Head of caudate nucleus (tissue), 42 donors: ENCODE data around the gene AP1M1.
A peak's percentile ranks its signal among the peaks of the same experiment; 100 is the strongest.
"Not testable (repeated sequence)": the region's sequence is repeated elsewhere in the genome, so short reads cannot be mapped to it uniquely, and the experiment has no call there.

Experiments used
- DNase-seq, 42 donors: peaks; one replicate each; pipeline versions ENCODE4 v3.0.0 to v3.0.0-alpha.2; 2020 to 2021; ENCODE audit warnings: mixed read lengths in 7 of 42
- intact Hi-C: fragments of 100-400 bp; cut with DNase I; formaldehyde crosslinking; loops from one replicate; pipeline ENCODE4 v1.15.0; 2022

AP1M1 gene

DNA sequence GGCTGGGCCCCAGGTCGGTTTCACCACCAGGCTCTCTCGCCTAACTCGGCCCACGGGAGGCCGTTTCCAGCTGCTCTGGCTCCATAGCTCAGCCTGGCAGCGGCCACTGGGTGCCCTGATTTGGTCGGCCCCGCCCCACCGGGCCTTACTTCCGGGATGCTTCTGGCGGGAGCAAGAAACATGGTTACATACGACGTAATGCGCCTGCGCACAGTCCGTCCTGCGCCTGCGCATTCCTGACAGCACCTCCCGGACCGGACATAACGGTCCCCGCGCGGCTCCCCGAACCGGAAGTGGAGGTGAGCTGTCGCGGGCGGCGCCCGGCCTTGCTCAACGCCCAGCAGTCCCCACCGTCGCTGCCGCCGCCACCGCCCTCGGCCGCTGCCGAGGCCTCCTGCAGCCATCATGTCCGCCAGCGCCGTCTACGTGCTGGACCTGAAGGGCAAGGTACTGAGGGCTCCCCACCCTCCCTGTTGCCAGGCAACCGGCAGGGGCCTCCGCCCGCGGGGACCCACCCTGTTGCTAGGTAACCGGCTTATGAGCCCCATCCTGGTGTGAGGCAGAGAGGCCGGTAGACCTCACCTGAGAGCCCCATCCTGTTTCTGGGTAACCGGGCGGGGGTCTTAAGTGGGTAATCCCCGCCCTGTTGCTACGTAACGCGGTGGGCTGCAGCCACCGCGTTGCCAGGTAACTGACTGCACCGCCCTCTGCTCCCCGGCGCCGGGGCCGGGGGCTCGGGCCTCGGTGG is at the start of gene AP1M1:
Gene AP1M1, plus strand, starts transcription at position 290 of the 748 bp plus-strand sequence. Its CDS starts 116 bp downstream, at position 406.
- intact Hi-C loops, result no loop called here
- peak; percentile 94 to 99 (median 98) for DNase-seq

DNA sequence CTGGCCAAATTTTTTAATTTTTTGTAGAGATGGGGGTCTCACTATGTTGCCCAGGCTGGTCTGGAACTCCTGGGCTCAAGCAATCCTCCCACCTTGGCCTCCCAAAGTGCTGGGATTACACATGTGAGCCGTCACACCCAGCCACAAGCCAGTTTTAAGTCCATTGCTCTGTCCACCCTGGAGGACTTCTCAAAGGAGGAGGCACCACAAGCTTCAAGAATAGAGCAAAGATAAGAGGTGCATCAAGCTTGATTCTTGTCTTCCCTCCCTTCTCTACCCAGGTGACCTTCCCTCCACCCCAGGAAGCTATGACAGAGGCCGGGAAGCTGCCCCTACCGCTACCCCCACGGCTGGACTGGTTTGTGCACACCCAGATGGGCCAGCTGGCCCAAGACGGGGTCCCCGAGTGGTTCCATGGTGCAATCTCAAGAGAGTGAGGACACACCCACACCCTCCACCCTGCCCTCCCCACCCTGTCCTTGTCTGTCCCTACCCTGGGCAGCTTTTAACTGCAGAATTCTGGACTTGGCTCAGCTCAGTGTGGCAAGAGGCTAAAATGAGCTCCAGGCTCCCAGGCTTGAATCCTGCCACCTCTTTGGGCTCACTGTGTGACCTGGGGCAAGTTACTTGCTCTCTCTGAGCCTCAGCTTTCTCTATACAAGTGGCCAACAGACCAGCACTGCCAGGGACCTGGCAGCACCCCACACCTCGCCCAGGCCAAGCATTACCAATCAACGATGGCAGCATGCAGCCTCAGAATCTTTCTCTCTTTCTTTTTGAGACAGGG is 49.1 kb upstream of the AP1M1 start:
- no peak for DNase-seq
- intact Hi-C loops, result no loop called here

DNA sequence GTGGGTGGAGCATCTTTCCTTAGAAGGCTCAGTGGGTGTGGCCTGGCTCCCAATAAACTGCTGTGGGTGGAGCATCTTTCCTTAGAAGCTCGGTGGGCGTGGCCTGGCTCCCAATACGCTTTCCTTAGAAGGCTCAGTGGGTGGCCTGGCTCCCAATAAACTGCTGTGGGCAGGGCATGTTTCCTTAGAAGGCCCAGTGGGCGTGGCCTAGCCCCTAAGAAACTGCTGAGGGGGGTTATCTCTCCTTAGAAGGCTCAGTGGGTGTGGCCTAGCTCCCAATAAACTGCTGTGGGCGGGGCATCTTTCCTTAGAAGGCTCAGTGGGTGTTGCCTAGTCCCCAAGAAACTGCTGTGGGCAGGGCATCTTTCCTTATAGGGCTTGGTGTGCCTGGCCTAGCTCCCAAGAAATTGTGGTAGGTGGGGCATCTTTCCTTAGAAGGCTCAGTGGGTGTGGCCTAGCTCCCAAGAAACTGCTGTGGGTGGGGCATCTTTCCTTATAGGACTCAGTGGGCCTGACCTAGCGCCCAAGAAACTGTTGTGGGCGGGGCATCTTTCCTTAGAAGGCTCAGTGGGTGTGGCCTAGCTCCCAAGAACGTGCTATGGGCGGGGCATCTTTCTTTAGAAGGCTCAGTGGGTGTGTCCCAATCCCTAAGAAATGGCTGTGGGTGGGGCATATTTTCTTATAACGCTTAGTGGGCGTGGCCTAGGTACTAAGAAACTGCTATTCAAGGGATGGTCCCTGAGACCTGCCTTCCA is 44.0 kb upstream of the AP1M1 start:
- DNase-seq, result no peak
- intact Hi-C loops, result no loop called here

DNA sequence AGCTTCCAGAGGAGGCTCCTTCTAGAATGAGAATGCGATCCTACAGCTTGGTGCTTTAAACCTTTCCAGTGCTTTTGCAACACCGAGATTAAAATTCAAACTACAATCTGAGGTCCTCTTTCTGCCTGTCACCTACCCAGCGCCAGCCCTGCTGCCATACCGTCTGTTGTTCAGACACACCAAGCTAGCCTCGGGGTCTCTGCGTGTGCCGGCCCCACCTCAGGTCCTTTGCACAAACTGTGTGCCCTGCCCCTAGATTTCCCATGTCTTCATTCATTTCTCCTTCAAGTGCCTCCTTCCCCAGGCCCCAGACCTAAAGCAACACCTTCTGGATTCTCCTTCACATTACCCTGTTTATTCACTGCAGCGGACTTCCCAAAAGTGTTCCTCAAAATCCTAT is 43.2 kb upstream of the AP1M1 start:
- DNase-seq, result no peak
- intact Hi-C loops, result no loop called here

DNA sequence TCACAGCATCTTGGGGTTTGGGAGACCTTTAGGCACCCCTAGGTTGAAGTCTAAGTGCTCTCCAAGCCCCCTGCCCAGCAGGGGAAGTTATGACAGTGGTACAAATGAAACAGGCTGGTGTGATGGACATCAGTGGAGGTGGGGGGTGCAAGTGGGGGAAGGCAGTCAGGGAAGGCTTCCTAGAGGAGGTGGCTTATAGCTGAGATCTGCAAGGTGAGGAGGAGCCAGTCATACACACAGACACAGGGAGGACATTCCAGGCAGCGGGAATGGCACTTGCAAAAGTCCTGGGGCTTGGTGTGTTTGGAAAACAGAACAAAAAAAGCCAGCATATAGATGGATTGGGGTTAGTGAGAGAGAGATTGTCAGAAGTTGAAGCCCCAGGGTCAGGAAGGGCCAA is 42.6 kb upstream of the AP1M1 start:
- no peak for DNase-seq
- intact Hi-C loops, result no loop called here

DNA sequence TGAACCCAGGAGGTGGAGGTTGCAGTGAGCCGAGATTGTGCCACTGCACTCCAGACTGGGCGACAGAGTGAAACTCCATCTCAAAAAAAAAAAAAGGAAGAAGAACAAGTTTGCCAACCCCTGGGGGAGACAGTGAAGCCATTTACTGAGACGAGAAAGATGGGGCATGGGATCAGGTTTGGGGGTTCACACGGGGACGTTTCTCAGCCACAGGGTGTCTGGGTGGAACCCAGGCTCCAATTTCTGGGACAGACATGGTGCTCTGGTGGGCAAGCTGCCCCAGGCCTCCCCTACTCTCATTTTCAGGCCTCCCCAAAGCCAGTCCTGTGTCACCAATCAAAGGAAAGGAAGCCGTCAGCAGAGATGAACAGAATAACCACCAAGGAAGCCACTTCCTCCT is 40.8 kb upstream of the AP1M1 start:
- DNase-seq, result no peak
- intact Hi-C loops, result no loop called here

DNA sequence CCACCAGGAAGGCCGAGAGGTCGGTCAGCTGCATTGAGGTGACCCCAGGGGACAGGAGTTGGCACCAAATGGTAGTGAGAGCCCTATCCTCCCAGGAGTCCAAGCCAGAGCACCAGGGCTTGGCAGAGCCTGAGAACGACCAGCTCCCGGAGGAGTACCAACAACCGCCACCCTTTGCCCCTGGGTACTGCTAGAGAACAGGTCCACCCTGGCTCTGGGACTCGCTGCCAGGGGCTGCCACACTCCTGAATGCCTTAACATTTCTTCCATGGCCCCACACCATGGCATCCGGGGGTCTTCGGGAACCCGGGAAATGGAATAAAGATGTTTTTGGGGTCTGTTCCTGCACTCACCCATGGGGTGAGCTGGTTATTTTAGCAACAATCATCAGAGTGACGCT is 40.1 kb upstream of the AP1M1 start:
- no peak for DNase-seq
- intact Hi-C loops, result no loop called here

DNA sequence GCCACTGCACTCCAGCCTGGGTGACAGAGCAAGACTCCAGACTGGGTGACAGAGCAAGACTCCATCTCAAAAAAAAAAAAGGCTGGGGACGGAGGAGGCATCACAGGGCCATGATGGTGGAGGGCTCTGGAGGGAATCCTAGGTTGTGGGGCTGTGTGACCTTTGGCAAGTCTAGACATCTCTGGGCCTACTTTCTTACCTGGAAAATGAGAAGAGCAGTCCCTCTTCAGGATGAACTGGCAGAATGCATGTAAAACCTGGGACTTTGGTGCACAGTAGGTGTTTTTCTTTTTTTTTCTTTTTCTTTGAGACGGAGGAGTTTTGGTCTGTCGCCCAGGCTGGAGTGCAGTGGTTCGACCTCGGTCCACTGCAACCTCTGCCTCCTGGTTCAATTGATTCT is 38.1 kb upstream of the AP1M1 start:
- intact Hi-C loops, result no loop called here
- no peak for DNase-seq

DNA sequence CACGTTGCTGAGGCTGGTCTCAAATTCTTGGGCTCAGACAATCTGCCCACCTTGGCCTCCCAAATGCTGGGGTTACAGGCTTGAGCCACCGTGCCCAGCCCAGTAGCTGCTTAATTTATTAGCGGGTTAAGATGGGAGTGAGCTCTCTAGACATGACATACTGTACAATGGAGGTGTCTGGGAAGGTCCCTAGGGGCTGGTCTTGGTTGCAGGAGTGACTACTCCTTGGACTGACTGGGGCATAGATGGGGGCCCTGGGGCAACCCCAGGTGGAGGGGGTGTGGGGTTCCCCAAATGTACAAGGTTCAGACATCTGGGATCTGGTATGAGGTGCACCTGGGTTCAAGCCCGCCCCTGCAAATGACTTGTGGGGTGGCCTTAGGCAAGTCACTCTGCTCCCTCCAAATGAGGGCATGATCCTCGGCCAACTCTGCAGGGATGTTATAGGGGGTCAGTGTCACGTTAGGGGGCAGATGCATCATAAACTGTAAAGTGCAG is 37.2 kb upstream of the AP1M1 start:
- intact Hi-C loops, result no loop called here

DNA sequence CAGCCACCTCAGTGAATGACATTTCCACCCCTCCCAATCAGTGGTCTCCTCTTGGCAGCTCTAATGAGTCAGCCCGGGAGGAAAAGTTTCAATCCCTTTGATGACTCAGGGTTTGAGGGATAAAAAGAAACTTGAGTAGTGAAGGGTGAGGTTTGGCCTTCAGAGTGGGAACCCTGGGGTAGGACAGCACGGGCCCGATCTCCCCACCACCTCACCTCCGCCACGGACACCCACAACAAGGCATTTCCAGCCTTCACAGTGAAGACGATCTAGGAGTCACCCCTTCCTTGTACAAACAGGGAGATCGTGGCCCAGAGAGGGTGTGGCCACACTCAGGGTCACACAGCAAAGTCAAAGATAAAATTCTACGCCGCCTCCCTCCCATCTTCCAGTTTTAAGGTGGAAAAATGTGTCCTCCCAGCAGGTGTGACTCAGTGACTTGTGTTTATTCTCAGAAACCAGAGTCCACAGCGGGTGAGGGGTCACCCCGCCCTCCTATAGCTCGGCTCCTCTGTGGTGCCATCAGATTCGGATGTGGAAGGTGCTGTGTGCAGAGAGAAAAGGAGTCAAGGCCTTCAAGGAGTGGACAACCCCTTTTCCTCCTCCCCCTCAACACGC is 36.7 kb upstream of the AP1M1 start:
- intact Hi-C loops, result no loop called here
- DNase-seq, result no peak

More for the DNA sequence above, 37.2 kb upstream of the AP1M1 start:
- no peak for DNase-seq

DNA sequence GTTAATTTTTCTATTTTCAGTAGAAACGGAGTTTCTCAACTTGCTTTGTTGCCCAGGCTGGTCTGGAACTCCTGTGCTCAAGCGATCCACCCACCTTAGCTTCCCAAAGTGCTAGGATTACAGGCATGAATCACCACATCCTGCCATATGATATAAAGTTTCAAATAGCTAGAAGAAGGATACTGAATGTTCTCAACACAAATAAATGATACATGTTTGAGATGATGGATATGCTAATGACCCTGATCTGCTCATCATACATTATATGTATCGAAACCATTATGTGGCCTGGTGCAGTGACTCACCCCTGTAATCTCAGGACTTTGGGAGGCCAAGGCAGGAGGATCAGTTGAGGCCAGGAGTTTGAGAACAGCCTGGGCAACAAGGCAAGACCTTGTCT is 35.9 kb upstream of the AP1M1 start:
- intact Hi-C loops, result no loop called here
- DNase-seq, result peak in 9 of 42 donors; percentile 5 to 53 (median 30)

DNA sequence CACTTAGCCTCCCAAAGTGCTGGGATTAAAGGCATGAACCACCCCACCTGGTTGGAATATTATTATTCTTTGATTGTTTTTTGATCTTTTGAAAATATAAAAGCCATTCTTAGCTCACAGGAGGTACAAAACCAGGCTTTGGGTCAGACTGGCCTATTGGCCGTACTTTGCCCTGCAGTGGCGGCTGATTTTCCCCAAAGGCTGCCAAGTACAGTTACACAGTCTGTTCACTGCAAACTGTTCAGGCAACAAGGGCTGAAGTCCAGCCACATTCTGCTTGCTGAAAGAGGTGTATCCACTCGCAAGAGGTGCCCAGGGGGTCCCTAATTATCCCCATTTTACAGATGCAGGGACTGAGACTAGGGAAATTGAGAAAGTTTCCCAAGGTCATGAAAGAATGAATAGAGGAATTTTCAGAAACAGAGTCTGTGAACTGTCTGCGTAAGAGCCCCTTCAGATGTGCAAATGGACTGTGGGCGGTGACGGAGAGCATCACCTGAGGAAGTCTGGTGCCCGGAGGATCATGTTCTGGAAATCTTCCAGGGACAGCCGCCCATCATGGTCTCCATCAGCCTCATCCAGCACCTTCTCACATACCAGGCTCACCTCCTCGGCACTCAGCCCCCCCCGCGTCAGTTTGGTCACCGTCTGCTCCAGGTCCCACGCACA is 33.4 kb upstream of the AP1M1 start:
- no peak for DNase-seq
- intact Hi-C loops, result no loop called here

DNA sequence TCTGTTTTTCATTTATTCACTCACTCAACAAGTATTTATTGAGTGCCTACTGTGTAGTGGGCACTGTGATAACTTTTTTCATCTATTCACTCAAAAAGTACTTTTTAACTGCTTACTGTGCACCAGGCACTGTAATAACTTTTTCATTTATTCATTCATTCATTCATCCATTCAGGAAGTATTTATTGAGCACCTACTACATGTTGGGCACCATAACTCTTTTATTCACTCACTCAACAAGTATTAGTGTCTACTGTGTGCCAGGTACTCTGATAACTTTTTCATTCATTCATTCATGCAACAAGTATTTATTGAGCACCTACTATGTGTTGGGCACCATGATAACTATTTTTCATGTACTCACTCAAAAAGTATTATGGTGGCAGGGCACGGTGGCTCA is 31.3 kb upstream of the AP1M1 start:
- intact Hi-C loops, result no loop called here
- DNase-seq, result no peak

DNA sequence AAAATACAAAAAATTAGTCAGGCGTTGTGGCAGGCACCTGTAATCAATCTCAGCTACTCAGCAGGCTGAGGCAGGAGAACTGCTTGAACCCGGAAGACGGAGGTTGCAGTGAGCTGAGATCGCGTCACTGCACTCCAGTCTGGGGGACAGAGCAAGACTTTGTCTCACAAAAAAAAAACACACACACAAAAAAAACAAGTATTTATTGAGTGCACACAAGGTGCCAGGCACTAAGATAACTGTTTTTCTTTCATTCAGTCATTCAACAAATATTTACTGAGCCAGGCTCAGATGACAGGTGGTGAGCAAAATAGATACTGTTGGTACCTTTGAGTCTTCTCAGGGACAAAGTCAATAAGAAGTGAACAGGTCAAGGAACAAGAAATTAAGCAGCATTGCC is 30.7 kb upstream of the AP1M1 start:
- intact Hi-C loops, result no loop called here
- DNase-seq, result no peak

DNA sequence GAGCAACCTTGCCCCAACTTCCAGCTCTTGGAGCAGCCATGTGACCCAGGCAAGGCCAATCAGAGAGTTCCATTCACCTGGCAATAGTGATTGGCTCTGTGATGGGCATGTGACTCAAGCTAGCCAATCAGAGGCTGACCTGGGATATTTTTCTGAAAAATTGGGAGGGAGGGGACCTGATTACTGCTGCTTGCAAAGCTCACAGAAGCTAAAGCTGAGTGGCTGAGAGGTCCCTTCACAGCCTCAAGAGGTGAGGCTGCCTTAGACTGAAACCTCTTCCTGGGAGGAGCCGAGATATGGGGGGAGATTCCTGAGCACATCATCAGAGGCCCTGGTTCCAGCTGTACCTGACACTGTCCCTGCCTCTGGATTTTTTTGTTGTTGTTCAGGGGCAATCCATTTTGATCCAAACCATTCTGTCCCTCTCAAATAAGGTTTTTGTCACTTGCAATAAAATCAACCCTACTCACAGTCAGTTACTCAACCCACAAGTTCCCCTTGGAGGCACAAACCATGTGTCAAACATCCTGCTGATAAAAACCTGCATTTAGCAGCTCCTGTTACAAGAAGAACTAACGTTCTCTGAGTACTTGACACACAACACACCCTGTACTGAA is 29.1 kb upstream of the AP1M1 start:
- intact Hi-C loops, result no loop called here
- peak in 1 of 42 donors; percentile 13 for DNase-seq

DNA sequence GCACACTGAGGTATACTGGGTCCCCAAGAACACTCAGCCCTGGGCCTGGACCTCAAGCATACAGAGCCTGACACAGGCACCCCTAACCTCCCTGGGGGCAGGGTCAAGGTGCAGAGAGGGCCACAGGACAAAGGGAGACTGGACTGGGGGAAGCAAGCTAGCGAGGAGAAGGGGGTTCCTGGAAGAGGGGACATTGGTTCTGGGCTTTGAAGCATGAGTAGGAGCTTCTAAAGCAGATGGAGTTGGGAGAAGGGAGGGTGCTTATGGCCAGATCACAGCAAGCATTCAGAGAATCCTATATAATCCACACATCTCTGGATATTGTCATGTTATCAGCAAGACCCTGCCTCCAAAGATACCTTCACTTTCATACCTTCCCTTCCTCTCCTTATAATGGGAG is 27.6 kb upstream of the AP1M1 start:
- intact Hi-C loops, result no loop called here

DNA sequence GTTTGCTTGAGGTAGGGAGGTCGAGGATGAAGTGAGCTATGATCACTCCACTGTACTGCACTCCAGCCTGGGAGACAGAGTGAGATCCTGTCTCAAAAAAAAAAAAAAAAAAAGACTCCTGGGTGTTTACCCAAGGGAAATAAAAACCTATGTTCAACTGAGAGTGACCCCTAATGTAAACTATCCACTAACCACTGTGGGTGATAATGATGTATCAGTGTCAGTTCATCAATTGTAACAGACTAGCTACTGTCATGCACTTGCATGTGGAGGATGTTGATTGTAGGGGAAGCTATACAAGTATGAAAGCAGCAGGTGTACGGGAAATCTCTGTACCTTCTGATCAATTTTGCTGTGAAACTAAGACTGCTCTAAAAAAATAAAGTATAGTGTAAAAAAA is 21.8 kb upstream of the AP1M1 start:
- no peak for DNase-seq
- intact Hi-C loops, result no loop called here

More for the DNA sequence above, 27.6 kb upstream of the AP1M1 start:
- no peak for DNase-seq

DNA sequence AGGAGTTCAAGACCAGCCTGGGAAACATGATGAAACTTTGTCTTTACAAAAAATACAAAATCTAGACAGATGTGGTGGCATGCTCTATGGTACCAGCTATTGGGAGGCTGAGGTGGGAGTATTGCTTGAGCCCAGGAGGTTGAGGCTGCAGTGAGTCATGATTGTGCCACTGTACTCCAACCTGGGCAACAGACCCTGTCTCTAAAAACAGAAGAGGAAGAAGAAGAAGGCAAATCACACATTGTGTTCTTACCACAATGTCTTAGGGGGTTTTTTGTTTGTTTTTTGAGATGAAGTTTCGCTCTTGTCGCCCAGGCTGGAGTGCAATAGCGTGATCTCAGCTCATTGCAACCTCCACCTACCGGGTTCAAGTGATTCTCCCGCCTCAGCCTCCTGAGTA is 18.8 kb upstream of the AP1M1 start:
- intact Hi-C loops, DNase-seq: not testable (repeated sequence)
